BJ (cell line): ENCODE measurements around the gene CLCN4. TPM values are rescaled to one million over a fixed set of nuclear protein-coding genes. Genes with fewer than 3 reads are reported as not detected.

Experiments used
- CTCF ChIA-PET: fragments of 350-600 bp; formaldehyde crosslinking; extraction: SDS; loops from one replicate; lab custom pipeline; 2021; ENCODE audit warnings: antibody characterized with exemption, inconsistent platforms; lab: Yijun Ruan, JAX
- POLR2A ChIA-PET: fragments of 300-600 bp; sonication (Branson Sonifier 250); formaldehyde crosslinking; extraction: SDS; loops from one replicate; lab custom pipeline; 2021; ENCODE audit warnings: antibody characterized with exemption; lab: Charles Lee
- DNase-seq: peaks from one replicate; pipeline ENCODE4 v3.0.0-alpha.2; 2011; ENCODE audit warnings: low read depth
- H3K27me3 ChIP-seq: 2 replicates; pipeline ENCODE4 v1.6.0; 2011; ENCODE audit warnings: low read length; ENCODE audit not compliant: control insufficient read depth, insufficient read depth
- H3K36me3 ChIP-seq: 2 replicates; pipeline ENCODE4 v1.5.1; 2011; ENCODE audit warnings: low read length; ENCODE audit not compliant: control insufficient read depth, insufficient read depth
- H3K4me3 ChIP-seq: 2 replicates; pipeline ENCODE4 v1.5.1; 2011; ENCODE audit warnings: low read depth, mild to moderate bottlenecking, control low read depth, low read length
- CTCF ChIP-seq: IDR thresholded peaks from 2 replicates; pipeline ENCODE4 v1.5.1; 2011; ENCODE audit warnings: low read depth, mild to moderate bottlenecking, control low read depth, inconsistent platforms, low read length, moderate library complexity; ENCODE audit not compliant: insufficient read depth
- polyA plus RNA-seq: library from polyadenylated mRNA; depleted of rRNA; stranded (reverse); fragments of >200 nt; gene quantifications from 2 replicates; pipeline ENCODE4 v1.2.3, GENCODE V29; 2011

Gene CLCN4
- polyA plus RNA-seq, 1 experiment: 0.11 TPM

GRCh38 chrX:10177601-10178000 lies 20.8 kb downstream of the CLCN4 start:
- ChIA-PET CTCF (interaction anchor here (0.9 kb wide), 1 partner anchor 16 kb away, joined by 3 read pairs; no protein-coding TSS in a partner anchor), POLR2A (no interaction called here)
- TF ChIP-seq CTCF: no peak
- peak; percentile 27 for DNase-seq
- Histone ChIP-seq H3K36me3 (no peaks in the 10 kb centered on the region), H3K4me3 (no peak overlapping the region), H3K27me3 (0 out of 2 replicates have a peak, but pooled peaks cover 2% of the 10 kb centered on the region)

DNA sequence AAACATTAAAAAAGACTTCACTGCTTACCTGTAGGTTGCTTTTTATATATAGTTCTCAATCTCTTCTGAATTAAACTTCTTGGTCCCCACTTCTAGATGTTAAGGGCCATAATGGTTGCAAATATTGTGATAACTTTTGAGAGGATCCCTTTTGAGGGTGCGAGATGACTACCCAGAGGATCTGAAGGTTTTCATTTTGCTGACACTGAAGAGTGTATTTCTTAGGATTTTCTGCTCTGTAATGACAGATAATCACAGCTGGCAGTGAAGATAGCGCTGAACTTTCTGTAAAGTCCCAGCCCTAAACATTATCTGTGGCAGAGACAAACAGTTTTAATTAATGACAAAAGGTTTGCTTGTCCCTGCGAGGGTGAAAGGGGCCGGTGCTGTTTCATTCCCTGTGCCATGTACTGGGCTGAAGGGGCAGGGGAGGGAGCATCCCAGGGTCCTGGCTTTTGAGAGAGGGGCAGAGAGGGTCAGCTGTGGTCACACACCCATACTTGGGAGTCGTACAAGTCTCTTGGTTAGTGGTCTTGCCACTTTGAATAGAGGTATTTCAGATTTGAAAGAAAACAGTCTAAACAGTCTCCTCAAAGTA lies 22.2 kb downstream of the CLCN4 start:
- Histone ChIP-seq H3K36me3 (no peaks in the 10 kb centered on the region), H3K27me3 (0 out of 2 replicates have a peak, but pooled peaks cover 2% of the 10 kb centered on the region), H3K4me3 (no peak overlapping the region)
- POLR2A ChIA-PET: no interaction called here
- no peak for DNase-seq
- no peak for TF ChIP-seq CTCF
- CTCF ChIA-PET: interaction anchor here (1.3 kb wide), 1 partner anchor 11 kb away, joined by 4 read pairs; no protein-coding TSS in a partner anchor

GRCh38 chrX:10183760-10184159 lies 27.0 kb downstream of the CLCN4 start:
- Histone ChIP-seq H3K27me3 (0 out of 2 replicates have a peak, but pooled peaks cover 2% of the 10 kb centered on the region), H3K4me3 (no peak overlapping the region), H3K36me3 (no peaks in the 10 kb centered on the region)
- DNase-seq: no peak
- POLR2A ChIA-PET: no interaction called here
- TF ChIP-seq CTCF: no peak
- CTCF ChIA-PET: no interaction called here

DNA sequence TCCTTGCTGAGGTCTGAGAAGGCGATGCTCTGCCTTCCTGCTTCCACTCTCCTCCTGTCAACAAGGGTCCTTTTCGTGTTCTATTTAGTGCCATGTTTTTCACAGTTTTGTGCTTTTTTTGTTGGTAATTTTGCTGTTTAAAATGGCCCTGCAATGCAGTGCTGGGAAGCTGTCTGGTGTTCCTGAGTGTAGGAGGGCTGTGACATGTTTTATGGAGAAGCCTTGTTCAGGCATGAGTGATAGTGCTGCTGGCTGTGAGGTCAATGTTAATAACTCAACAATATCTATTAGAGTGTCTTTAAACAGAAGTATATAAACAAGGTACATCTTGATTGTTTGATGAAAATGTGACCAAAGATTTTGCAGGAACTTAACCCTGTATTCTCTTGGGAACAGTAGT lies 27.6 kb downstream of the CLCN4 start:
- Histone ChIP-seq H3K27me3 (0 out of 2 replicates have a peak, but pooled peaks cover 2% of the 10 kb centered on the region), H3K4me3 (no peak overlapping the region), H3K36me3 (no peaks in the 10 kb centered on the region)
- ChIA-PET CTCF (no interaction called here), POLR2A (no interaction called here)
- no peak for TF ChIP-seq CTCF
- DNase-seq: no peak

- H3K27me3 ChIP-seq: no peaks in the 10 kb centered on the region
- H3K4me3 ChIP-seq: no peak overlapping the region
- no peak for DNase-seq
- ChIA-PET CTCF (interaction anchor here (1.1 kb wide), 1 partner anchor 950 kb away, joined by 3 read pairs; no protein-coding TSS in a partner anchor), POLR2A (no interaction called here)
- H3K36me3 ChIP-seq: no peaks in the 10 kb centered on the region
- TF ChIP-seq CTCF: no peak
Measured at GRCh38 chrX:10186355-10186754, 29.6 kb downstream of the CLCN4 start.
